Transverse colon (tissue), 4 donors: ENCODE measurements around the gene KRT13. TPM values are rescaled to one million over a fixed set of nuclear protein-coding genes. Genes with fewer than 3 reads are reported as not detected.

Experiments used
- DNase-seq: peaks from one replicate; pipeline ENCODE4 v3.0.0-alpha.2; 2019
- H3K27ac ChIP-seq, 4 donors: fragments of 200-600 bp; sonication (generic); 2 replicates each; pipeline ENCODE4 v1.5.1; 2016 to 2018; ENCODE audit warnings: inconsistent platforms in 4 of 4
- H3K27me3 ChIP-seq: fragments of 200-600 bp; sonication (generic); 2 replicates; pipeline ENCODE4 v1.5.1; 2017; ENCODE audit warnings: inconsistent platforms
- H3K36me3 ChIP-seq, 4 donors: fragments of 200-600 bp; sonication (generic); 2 replicates each; pipeline ENCODE4 v1.5.1; 2017 to 2019; ENCODE audit warnings: inconsistent platforms in 4 of 4
- H3K4me1 ChIP-seq, 4 donors: fragments of 200-600 bp; sonication (generic); 2 replicates each; pipeline ENCODE4 v1.5.1; 2017 to 2020; ENCODE audit warnings: inconsistent platforms in 4 of 4
- H3K4me3 ChIP-seq, 4 donors: fragments of 200-600 bp; sonication (generic); 1 replicate in 1 of 4; 2 replicates in 3 of 4; pipeline versions ENCODE4 v1.5.1 to v1.6.1; 2017 to 2019; ENCODE audit warnings: inconsistent platforms in 4 of 4
- H3K9me3 ChIP-seq, 2 donors: fragments of 200-600 bp; sonication (generic); 2 replicates each; pipeline ENCODE4 v1.5.1; 2017 to 2019; ENCODE audit warnings: inconsistent platforms in 2 of 2
- EP300 ChIP-seq: sonication (generic); formaldehyde crosslinking; IDR thresholded peaks from one replicate; pipeline ENCODE4 v1.6.1; 2017; ENCODE audit warnings: antibody characterized with exemption, low read depth
- POLR2A ChIP-seq: fragments of 450-650 bp; IDR thresholded peaks from one replicate; pipeline ENCODE4 v1.6.1; 2016; ENCODE audit warnings: antibody characterized with exemption, mild to moderate bottlenecking, moderate library complexity
- POLR2AphosphoS5 ChIP-seq, 3 donors: sonication (generic); formaldehyde crosslinking; IDR thresholded peaks; one replicate each; pipeline ENCODE4 v1.6.1; 2016; ENCODE audit warnings: antibody characterized with exemption in 3 of 3
- WGBS, 2 donors: methylation state at CpG; one replicate each; pipeline ENCODE4 v1.1.5; 2018; ENCODE audit warnings: low coverage in 1 of 2; 5-methylcytosine and 5-hydroxymethylcytosine counted together
- in situ Hi-C, 4 donors: fragments of 200-750 bp; cut with MboI; loops; one replicate each; pipeline versions ENCODE4 v1.15.0 to v1.15.1; 2017; ENCODE audit warnings: low sequenced_read_pairs in 3 of 4, low pct_ligation_motif_present in 1 of 4, low pct_unique_long_range_greater_than_20kb in 1 of 4
- intact Hi-C: fragments of 100-400 bp; cut with DNase I; formaldehyde crosslinking; loops from one replicate; pipeline ENCODE4 v1.15.1; 2023; ENCODE audit warnings: low total_unique reads
- total RNA-seq, 4 donors: library from RNA; depleted of rRNA; stranded (reverse); fragments of >200 nt; gene quantifications; one replicate each; pipeline ENCODE4 v1.1.0, GENCODE V29; 2016
- TF ChIP-seq, protein P1 (sequence below), 5 experiments: fragments of 200-600 bp in 3 of 5; fragments of 450-650 bp in 2 of 5; sonication (generic) in 3 of 5; IDR thresholded peaks; 1 replicate in 2 of 5; 2 replicates in 3 of 5; pipeline ENCODE4 v1.5.1; 2016 to 2017; ENCODE audit warnings: antibody characterized with exemption in 5 of 5, inconsistent platforms in 3 of 5, mild to moderate bottlenecking in 2 of 5, moderate library complexity in 1 of 5

Gene KRT13
- total RNA-seq, 4 donors from 2014 or later, result 0.27 TPM; not detected in 3

- Histone ChIP-seq H3K4me1 (peaks cover 0 to 10% (median 4%) of the 10 kb centered on the region in 4 donors), H3K9me3 (no peaks in the 10 kb centered on the region), H3K36me3 (no peaks in the 10 kb centered on the region), H3K27ac (no peak overlapping the region), H3K4me3 (no peak overlapping the region), H3K27me3 (no peaks in the 10 kb centered on the region)
- intact Hi-C loops (no loop called here), in situ Hi-C loops (no loop called here)
- TF ChIP-seq, protein P1, sequence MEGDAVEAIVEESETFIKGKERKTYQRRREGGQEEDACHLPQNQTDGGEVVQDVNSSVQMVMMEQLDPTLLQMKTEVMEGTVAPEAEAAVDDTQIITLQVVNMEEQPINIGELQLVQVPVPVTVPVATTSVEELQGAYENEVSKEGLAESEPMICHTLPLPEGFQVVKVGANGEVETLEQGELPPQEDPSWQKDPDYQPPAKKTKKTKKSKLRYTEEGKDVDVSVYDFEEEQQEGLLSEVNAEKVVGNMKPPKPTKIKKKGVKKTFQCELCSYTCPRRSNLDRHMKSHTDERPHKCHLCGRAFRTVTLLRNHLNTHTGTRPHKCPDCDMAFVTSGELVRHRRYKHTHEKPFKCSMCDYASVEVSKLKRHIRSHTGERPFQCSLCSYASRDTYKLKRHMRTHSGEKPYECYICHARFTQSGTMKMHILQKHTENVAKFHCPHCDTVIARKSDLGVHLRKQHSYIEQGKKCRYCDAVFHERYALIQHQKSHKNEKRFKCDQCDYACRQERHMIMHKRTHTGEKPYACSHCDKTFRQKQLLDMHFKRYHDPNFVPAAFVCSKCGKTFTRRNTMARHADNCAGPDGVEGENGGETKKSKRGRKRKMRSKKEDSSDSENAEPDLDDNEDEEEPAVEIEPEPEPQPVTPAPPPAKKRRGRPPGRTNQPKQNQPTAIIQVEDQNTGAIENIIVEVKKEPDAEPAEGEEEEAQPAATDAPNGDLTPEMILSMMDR (IDR thresholded peaks at IDR 0.05), result no peak
- TF ChIP-seq POLR2AphosphoS5 (IDR thresholded peaks at IDR 0.05) (no peak), EP300 (no peak), POLR2A (no peak)
- 80 to 84% methylated on average over 1 to 8 of the region's 8 CpGs for WGBS, 2 donors
- no peak for DNase-seq
Measured at GRCh38 chr17:41484920-41485904, 20.2 kb downstream of the KRT13 start.

DNA sequence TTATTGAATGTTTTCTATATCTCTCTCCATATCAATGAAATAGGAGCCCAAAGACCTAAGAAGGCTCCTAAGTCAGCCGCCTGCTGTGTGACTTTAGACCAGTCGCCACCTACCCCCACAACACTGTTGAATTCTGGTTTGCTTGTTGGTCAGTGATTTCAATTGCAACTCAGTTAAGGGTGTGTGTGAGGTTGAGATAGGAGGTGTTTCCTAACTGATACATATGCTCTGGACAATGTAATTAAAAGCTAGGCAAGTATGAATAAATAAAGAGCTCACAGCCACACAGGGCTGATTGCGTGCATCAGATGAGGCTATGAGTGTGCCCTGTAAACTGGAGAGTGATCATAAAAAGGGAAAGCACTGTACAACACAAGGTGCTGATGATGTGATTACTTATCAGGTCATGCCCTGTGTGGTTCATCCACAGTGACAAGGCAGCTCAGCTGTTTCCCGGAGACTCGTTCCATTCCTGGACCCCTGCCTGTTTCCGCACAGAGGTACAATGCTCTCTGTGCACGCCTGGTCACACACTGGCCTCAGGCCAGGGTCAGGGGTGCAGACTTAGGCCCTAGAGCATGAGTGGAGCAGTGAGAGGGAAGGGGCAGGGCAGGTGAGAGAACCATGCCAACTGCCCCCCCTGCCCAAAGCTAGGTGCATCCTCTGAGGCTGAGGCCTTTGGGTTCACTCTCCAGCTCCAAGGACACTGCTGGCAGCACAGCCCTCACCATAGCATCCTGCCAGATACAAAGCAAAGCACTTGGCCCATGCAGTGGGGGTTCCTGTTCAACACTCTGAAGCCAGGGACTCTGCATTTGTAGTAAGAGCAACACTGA is 21.2 kb downstream of the KRT13 start:
- Histone ChIP-seq H3K9me3 (no peaks in the 10 kb centered on the region), H3K27ac (no peak overlapping the region), H3K4me3 (no peak overlapping the region), H3K4me1 (peaks cover 0 to under 1% (median 0%) of the 10 kb centered on the region in 4 donors), H3K27me3 (no peaks in the 10 kb centered on the region), H3K36me3 (no peaks in the 10 kb centered on the region)
- TF ChIP-seq POLR2AphosphoS5 (IDR thresholded peaks at IDR 0.05) (no peak), POLR2A (no peak), EP300 (no peak)
- TF ChIP-seq, protein P1 (IDR thresholded peaks at IDR 0.05), result no peak
- in situ Hi-C loops, result no loop called here
- intact Hi-C loops, result no loop called here
- WGBS, 2 donors, result 82 to 86% methylated on average over 1 to 7 of the region's 7 CpGs
- no peak for DNase-seq

GRCh38 chr17:41483531-41483930 is 21.9 kb downstream of the KRT13 start:
- in situ Hi-C loops, result no loop called here
- intact Hi-C loops, result no loop called here

More at GRCh38 chr17:41483531-41483930, 21.9 kb downstream of the KRT13 start:
- H3K4me3 ChIP-seq, result no peak overlapping the region
- no peak for TF ChIP-seq POLR2A
- TF ChIP-seq, protein P1 (IDR thresholded peaks at IDR 0.05), result no peak
- TF ChIP-seq POLR2AphosphoS5 (IDR thresholded peaks at IDR 0.05), result no peak
- TF ChIP-seq EP300, result no peak
- DNase-seq, result no peak
- no peaks in the 10 kb centered on the region for H3K27me3 ChIP-seq
- no peaks in the 10 kb centered on the region for H3K36me3 ChIP-seq
- H3K4me1 ChIP-seq, result no peaks in the 10 kb centered on the region
- no peak overlapping the region for H3K27ac ChIP-seq
- no peaks in the 10 kb centered on the region for H3K9me3 ChIP-seq
- WGBS, 2 donors, result 73 to 80% methylated on average over 7 to 9 of the region's 9 CpGs
